Measurements from ENCODE around the gene NDUFAF2.

DNA sequence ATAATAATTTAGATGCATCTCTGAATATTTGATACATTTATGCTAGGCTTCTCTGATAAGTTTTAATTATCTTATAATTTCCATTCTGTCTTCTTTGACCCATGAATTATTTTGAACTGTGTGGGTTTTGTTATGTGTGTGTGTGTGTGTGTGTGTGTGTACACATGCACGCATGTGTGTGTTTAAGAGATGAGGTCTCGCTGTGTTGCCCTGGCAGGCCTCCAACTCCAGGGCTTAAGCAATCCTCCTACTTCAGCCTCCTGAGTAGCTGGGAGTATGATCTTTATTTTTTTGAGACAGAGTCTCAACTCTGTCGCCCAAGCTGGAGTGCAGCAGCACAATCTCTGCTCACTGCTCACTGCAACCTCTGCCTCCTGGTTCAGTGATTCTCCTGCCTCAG, 75.4 kb downstream of the NDUFAF2 start:
- TF ChIP-seq GATA2 (IDR thresholded peaks at IDR 0.05; ENCODE audit: low read depth, low read length), result no peak
- TF ChIP-seq GATA3 (IDR thresholded peaks at IDR 0.05; ENCODE audit: low read depth, low read length), result no peak

Data from SH-SY5Y (cell line).